Cerebellar nuclear complex (tissue), 1 donor: ENCODE data around the gene TNS3.

Source experiments
- DNase-seq, 2 experiments: peaks; one replicate each; lab custom pipeline; 2025; lab: John Stamatoyannopoulos, UW

Gene TNS3

GRCh38 chr7:47329320-47329926 lies 252.5 kb downstream of the TNS3 start:
- DNase-seq, result no peak

GRCh38 chr7:47328392-47329319 lies 253.3 kb downstream of the TNS3 start:
- no peak for DNase-seq

GRCh38 chr7:47327698-47328391 lies 254.1 kb downstream of the TNS3 start:
- DNase-seq, result no peak

- no peak for DNase-seq
Observed at GRCh38 chr7:47327346-47327697, 254.6 kb downstream of the TNS3 start.

GRCh38 chr7:47326808-47327207 lies 255.1 kb downstream of the TNS3 start:
- DNase-seq, result no peak

GRCh38 chr7:47326220-47326619 lies 255.7 kb downstream of the TNS3 start:
- no peak for DNase-seq

- DNase-seq, result no peak
Observed at GRCh38 chr7:47325337-47325736, 256.6 kb downstream of the TNS3 start.

- DNase-seq, result no peak
Observed at GRCh38 chr7:47323904-47324303, 258.0 kb downstream of the TNS3 start.

- DNase-seq, result no peak
Observed at GRCh38 chr7:47322731-47323130, 259.2 kb downstream of the TNS3 start.

GRCh38 chr7:47320296-47320695 lies 261.6 kb downstream of the TNS3 start:
- no peak for DNase-seq

- no peak for DNase-seq
Observed at GRCh38 chr7:47318395-47319182, 263.3 kb downstream of the TNS3 start.

GRCh38 chr7:47317487-47317886 lies 264.4 kb downstream of the TNS3 start:
- no peak for DNase-seq

GRCh38 chr7:47314728-47315607 lies 266.9 kb downstream of the TNS3 start:
- DNase-seq, result peak; percentile 41 to 51

GRCh38 chr7:47314248-47314647 lies 267.7 kb downstream of the TNS3 start:
- no peak for DNase-seq

- no peak for DNase-seq
Observed at GRCh38 chr7:47313564-47313963, 268.3 kb downstream of the TNS3 start.

- DNase-seq, result no peak
Observed at GRCh38 chr7:47311891-47312290, 270.0 kb downstream of the TNS3 start.

- DNase-seq, result no peak
Observed at GRCh38 chr7:47310020-47310419, 271.9 kb downstream of the TNS3 start.

GRCh38 chr7:47308808-47309207 lies 273.1 kb downstream of the TNS3 start:
- DNase-seq, result no peak

- DNase-seq, result no peak
Observed at GRCh38 chr7:47307311-47307710, 274.6 kb downstream of the TNS3 start.

- no peak for DNase-seq
Observed at GRCh38 chr7:47304727-47305719, 276.9 kb downstream of the TNS3 start.
